T-helper 2 cell treated with Interferon-gamma antibody and Interleukin-4, amounts not matched to agents 100 ng/mL and 5 ng/mL, for 36 hours (primary cell): Measurements from ENCODE around the gene PSMC2. TPM values are rescaled to one million over a fixed set of nuclear protein-coding genes. Genes with fewer than 3 reads are reported as not detected.
"Not testable (repeated sequence)": the region's sequence is repeated elsewhere in the genome, so short reads cannot be mapped to it uniquely, and the experiment has no call there.

Experiments used
- intact Hi-C: fragments of 100-400 bp; cut with micrococcal nuclease; formaldehyde crosslinking; loops from one replicate; pipeline ENCODE4 v1.15.1; 2023
- total RNA-seq: library from RNA; stranded (reverse); gene quantifications from 2 replicates; pipeline ENCODE4 v1.2.3, GENCODE V29; 2022

The PSMC2 gene
- total RNA-seq, 1 donor from 2014 or later = 162 TPM

DNA sequence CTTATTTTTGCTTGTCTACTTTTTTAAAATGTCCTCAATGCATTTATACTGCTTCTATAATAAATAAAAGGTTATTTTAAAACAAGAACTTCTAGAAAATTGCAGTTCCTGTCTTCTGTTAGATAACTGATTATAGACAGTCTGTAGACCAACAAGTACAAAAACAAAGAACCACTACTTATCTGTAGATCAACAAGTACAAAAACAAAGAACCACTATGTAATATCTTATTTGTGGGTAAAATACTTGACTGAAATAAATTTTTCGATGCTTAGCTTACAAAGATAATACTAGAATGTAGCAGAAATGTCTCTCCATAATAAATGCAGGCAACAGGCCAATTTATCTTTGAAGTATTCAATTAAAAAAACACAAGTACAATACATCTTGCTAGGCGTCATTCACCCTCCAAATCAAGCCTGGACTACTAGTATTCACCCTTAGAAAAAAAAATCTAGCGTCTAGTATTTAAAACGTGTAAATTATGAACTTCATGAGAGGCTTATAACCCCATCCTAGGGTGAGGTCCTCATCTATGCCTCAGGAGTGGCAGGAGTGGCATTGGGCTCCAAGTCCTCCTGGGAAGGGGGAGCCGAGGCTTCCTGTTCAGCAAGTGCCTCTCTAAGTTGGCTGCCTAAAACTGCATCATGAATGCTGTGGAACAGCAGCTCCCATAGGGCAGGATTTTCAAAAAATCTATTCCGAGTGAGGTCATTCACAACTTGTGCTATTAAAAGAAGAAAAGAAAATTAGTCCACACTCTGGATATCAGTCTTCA lies 26.6 kb downstream of the PSMC2 start:
- intact Hi-C loops = no loop called here

DNA sequence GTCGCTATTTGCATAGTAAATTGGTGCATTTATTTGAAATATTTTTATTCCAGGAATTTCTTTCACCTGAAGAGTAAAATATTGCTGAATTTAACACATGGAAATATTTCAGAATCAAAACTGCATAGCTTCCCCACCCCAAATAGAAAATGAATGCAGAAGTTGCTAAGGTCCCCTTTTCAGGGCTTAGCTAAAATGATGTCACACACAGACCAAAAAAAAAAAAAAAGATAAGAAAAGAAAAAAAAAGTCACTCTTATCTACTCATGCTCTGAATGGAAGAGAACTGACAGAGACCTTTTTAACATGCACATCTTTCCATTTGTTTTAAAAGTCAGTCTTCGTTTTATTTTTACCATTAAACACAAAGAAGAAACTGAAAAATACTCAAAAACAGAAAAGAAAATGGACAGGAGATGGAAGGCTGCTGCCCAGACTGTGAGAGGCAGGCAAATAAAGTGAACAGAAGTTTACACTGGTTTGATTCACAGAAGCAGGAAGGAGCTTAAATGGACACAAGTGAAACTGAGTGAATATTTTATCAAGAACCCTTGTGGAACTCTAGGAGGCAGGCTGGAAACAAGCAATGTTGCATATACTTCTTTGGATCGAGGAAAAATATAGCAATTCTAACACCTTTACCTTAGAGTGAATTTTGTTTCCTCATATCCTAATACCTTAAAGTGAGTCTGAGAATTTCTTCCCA lies 32.0 kb downstream of the PSMC2 start:
- intact Hi-C loops = no loop called here

DNA sequence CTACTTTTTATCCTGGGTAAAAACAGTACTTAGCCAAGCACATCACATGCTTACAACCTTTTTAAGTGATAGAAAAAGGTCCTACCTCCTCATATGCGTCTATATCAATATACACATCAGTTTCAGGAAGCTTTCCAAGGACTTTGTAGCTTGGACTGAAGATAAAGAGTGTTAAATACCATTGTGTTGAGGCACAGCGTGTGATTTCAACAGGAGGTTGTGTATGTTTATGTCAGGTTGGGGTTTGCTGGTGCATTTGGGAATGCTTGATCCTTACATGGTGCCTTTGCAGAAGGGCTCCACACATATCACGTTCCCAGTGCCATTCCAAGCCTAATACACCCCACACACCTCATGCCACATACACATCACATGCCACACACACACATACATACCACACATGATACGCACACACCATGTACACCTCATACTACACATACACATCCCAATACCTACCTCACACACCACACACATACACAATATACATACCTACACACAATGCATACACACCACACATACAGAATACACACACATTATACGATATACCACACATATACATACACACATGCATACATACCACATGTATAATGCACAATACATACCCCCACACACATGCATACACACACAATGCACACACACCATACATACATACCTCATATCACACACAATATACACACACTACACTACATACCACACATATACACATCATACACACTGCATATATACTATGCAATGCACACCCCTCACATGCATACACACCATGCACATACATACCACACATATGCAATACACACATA lies 33.1 kb downstream of the PSMC2 start:
- intact Hi-C loops = no loop called here

DNA sequence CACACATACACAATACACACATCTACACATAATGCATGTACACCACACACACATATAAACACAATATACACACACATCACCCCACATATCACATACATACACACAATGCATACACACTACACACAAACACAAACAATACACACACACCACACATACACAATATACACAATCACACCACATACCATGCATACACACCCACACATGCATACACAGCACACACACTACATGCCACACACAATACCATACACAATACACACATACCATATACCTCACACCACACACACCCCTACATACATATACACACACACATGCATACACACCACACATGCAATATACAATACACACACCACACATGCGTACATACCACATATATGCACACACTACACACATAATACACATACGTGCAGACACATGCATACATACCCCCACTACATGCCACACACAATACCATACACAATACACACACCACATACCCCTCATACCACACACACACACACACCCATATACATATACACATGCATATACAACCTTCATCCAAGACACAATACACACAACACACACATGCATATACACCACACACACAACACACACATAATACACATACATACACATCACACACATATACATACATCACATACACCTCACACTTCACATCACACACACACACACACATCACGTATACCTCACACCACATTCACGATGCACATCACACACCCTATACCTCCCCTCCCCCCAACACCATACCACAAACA lies 34.0 kb downstream of the PSMC2 start:
- intact Hi-C loops = no loop called here

DNA sequence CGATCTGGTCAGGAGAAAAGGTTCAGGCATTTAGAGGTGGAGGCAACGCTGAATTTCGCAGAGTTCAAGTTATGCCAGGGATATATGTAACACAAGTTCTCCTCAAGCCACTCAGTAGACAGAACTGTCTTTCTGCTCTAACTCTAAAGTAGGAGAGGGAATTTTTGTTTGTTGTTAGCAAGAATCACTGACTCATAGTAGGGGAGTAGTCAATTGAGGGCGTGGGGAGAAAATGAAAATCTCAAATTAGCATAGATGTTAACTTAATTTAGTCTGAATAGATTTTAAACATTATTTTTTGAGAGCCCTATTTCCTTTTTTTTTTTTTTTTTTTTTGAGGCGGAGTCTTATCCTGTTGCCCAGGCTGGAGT lies 34.6 kb downstream of the PSMC2 start:
- intact Hi-C loops = no loop called here

DNA sequence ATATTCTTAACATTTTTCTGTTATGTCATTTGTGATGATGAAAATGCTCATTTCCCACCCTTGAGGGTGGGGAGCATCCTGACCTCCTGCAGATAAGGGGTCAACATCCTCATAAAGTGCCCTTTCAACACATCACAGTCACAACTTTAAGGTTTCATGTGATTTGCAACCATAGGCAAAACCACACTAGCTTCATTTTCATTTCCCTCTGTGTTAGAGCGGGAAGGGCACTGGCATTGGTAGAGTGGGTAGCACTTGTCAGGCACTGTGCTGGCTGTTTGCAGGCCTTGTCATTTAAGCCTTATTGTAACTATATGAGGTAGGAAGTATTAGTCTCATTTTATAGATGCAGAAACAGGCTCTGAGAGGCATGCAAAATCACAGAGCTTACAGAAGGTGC lies 39.8 kb downstream of the PSMC2 start:
- intact Hi-C loops = no loop called here

DNA sequence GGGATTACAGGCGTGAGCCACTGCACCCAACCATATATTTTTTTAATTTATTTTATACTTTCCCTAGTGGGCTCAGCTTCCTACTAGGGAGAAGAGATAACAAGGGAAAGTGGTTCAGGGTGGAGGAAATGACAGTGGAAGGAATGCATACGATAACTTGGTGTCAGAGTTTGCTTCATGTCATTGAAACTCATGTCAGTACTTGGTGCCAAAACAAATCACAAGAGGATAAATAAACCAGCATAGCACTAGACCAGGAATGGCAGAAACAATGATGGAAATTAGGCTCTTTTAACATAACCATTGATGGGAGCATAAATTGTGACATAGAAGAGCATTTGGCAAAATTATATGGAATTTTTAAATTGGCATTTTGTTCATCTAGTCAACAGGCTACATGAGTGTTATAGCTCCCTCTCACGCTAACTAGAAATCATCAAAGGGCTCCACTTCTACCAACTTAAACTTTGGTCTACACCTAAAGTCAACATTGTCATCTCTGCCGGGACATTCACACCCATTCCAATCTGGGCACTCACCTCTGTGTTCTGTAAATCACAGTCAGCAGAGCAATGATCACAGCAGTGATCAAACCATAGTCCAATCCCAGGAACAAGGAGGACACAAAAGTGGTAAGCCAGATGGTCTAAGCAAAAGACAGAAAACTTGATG lies 41.2 kb downstream of the PSMC2 start:
- intact Hi-C loops = no loop called here

DNA sequence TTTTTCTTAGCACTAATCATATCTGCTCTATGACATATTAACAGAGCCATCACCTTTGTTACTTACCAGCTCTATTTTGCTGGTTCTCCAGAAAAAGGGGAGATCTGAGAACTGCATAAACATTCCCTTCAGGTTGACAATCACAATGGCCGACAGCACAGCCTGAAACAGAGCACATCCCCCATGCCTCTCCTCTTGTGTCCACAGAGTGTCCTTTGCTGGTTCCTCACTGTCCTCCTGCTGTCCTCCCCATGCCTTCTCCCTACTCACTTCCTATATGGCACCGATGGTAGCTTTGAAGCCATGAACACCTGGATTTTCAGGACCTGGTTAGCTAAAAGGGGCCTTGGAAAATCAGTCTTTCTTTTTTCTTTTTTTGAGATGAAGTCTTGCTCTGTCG lies 41.8 kb downstream of the PSMC2 start:
- intact Hi-C loops = no loop called here

DNA sequence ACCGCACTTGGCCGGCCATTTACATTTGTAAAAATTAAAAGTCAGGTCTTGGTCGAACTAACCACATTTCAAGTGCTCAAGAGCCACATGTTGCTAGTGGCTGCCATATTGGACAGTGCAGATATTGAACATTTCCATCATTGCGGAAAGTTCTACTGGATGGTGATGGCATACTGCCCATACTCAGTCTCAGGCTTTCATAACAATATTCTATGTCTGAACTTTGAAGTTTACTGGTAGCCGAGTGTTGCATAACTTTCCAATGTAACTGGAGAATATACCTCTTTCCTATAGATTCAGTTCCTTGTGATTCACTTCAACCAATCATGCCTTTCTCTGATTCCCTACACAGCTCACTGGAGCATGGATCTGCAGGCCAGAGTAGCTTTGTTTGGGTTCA lies 43.7 kb downstream of the PSMC2 start:
- intact Hi-C loops = no loop called here

DNA sequence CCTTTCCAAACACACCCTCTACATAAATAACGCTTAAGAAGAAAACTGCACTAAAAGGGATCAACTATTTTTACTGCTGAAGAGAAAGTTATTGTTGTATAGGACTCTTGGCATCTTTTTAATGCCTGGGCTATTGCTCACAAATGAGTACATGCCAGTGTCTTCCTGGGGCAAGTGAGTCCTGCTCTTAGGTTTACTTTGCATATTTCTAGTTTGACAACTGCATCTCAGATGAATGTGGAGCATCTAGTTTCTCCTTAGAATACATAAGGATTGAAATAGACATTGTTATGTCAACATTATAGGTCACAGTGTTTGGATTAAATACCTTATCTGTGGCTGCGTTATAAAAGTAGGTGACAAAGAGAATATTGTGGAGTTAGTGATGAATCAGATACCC lies 44.5 kb downstream of the PSMC2 start:
- intact Hi-C loops = no loop called here

DNA sequence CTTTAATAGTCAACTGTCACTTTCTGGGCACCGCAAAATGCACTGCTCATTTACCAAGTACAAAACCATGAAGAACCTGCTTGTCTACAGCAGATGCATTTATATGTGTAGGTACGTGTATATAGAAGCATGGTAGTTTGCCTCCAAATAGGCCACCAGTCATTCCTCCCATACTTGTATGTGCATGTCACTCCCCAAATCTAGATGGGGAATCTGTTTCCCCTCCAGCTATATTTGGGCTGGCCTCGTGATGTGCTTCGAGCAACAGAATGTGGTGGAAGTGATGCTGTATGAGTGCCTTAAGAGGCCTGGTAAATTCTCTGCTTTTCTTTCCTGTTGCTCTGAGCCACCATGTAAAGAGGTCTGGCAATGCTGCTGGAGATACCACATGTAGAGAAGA lies 47.1 kb downstream of the PSMC2 start:
- intact Hi-C loops = no loop called here

DNA sequence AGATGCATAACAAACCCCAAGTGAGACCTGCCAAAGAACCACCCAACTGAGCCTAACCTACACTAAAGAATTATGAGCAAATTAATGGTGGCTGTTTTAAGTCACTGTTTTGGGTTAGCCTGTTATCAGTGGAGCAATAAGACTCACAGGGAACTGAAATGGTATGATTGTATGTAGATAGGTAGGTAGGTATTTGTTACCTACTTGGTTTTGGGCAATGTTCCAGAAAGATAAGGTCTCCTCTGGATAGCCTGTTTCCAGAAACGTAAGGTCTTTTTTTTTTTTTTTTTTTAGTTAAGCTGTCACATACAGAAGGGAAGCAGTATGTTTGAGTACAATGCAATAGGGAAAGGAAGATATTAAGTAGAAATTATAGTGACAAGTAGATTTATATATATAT lies 47.6 kb downstream of the PSMC2 start:
- intact Hi-C loops = no loop called here

DNA sequence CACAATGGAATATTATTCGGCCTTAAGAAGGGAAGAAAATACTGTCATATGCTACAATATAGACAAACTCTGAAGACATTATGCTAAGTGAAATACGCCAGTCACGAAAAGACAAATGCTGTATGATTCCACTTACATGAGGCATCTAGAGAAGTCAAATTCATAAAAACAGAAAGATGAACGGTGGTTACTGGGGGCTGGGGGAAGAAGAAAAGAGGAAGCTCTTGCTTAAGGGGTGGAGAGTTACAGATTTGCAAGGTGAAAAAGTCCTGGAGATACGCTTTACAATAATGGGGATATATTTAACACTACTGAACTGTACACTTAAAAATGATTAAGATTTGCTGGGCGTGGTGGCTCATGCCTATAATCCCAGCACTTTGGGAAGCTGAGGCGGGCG lies 49.0 kb downstream of the PSMC2 start:
- intact Hi-C loops = no loop called here

DNA sequence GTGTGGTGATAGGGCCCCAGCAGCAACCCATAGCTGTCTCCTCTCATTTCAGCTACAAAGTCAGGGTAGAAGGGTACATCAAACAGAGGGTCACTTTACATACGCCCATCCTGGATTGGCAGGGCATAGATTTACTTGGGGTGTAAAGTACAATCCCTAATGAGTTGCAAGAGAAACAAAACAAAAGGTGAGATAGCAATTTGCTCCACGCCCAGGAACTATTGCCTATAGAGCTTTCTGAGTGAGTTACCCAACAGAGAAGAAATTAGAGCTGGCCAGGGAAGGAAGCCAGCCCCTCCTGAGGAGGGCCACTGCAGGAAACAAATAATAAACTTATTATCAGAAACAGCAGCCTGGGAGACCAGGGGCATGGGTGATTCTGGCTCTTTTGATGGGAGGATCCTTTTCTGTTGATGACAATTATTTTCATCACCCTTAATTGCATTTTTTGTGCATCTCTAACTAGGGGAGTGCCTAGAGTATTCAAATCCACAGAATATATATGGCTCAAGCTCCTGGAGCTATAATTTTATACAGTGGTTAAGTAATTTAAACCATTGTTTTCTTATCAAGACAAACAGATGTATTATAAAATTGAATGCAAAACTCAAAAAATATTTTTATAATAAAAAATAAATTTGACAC lies 51.2 kb downstream of the PSMC2 start:
- intact Hi-C loops = no loop called here

DNA sequence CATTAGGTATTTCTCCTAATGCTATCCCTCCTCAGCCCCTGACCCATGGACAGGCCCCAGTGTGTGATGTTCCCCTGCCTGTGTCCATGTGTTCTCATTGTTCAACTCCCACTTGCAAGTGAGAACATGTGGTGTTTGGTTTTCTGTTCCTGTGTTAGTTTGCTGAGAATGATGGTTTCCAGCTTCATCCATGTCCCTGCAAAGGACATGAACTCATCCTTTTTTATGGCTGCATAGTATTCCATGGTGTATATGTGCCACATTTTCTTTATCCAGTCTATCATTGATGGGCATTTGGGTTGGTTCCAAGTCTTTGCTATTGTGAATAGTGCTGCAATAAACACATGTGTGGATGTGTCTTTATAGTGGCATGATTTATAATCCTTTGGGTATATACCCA lies 52.2 kb downstream of the PSMC2 start:
- intact Hi-C loops = not testable (repeated sequence)

DNA sequence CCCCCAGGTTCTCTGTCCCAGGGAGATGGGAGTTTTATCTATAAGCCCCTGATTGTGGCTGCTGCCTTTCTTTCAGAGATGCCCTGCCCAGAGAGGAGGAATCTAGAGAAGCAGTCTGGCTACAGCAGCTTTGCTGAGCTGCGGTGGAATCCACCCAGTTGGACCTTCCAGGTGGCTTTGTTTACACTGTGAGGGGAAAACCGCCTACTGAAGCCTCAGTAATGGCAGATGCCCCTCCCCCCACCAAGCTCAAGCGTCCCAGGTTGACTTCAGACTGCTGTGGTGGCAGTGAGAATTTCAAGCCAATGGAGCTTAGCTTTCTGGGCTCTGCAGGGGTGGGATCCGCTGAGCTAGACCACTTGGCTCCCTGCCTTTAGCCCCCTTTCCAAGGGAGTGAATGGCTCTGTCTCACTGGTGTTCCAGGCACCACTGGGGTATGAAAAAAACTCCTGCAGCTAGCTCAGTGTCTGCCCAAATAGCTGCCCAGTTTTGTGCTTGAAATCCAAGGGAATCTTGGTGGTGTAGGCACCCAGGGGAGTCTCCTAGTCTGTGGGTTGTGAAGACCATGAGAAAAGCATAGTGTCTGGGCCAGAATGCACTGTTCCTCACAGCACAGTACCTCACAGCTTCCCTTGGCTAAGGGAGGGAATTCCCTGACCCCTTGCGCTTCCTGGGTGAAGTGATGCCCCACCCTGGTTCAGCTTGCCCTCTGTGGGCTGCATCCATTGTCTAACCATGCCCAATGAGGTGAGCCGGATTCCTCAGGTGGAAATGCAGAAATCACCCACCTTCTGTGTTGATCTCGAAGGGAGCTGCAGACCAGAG lies 58.6 kb downstream of the PSMC2 start:
- intact Hi-C loops = not testable (repeated sequence)

DNA sequence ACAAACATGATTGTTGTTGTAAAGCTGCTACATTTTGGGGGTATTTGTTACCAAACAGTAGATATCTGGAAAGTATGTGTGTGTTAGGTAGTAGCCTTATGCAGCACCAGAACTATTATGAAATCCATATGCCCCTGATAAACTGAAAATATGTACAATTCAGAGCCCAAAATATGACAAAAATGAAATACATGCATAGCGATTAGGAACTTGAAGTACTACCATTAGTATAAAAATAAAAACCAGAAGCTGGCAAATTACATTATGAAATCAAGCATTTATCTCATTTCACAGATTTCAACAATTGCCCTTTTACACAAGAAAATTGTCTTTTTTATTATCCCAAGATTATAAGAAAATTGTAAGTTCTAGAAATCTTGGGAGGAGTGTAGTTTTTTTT lies 64.7 kb downstream of the PSMC2 start:
- intact Hi-C loops = no loop called here

DNA sequence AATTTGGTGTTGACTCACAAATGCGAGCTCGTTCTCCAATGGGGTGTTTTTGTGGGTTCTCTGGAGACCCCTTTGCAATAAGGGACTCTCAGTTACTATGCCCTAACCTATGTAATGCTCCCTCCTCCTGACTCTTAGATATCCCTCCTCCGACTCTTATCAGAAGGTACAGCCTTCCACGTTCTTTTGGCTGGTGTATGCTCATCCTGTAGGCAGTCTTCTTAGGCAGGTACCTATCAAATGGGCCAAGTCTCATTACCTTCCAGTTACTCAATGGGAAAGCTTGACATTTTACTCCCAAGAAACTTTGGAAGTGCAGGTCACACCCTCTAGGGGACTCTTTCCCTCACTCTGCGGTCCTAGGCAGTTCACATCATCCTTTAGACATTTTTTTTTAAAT lies 66.0 kb downstream of the PSMC2 start:
- intact Hi-C loops = no loop called here

DNA sequence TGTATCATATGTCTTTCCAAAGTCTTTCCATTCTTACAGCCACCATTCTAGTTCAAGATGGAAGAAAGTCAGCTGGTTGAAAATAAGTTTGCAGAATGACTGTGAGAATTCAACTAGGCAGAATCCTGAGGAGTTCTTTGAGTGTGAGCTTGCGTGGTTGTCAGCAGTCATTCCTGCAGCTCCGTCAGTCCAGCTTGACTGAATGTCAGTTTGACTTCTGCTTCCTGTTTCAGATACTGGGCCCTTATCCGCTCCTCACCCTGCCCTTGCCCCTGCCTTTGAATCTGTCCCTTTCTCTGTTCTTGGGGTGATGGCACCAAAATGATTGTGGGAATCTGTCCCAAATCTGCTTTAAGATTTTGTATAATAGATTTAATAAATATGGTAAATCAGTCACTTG lies 70.8 kb downstream of the PSMC2 start:
- intact Hi-C loops = no loop called here
